Hepatocyte (in vitro differentiated cells): ENCODE results near the gene NDUFV2. TPM values are rescaled to one million over a fixed set of nuclear protein-coding genes. Genes with fewer than 3 reads are reported as not detected.
"Not testable (repeated sequence)": the region's sequence is repeated elsewhere in the genome, so short reads cannot be mapped to it uniquely, and the experiment has no call there.

Experiments used
- DNase-seq: peaks from one replicate; pipeline ENCODE4 v3.0.0-alpha.2; 2016; ENCODE audit warnings: low spot score
- H2AFZ ChIP-seq: fragments of 200-600 bp; sonication (generic); 2 replicates; pipeline ENCODE4 v1.6.0; 2016; ENCODE audit warnings: antibody characterized with exemption, mild to moderate bottlenecking
- H3K27ac ChIP-seq: fragments of 200-600 bp; sonication (generic); 2 replicates; pipeline ENCODE4 v1.5.1; 2016; ENCODE audit warnings: mild to moderate bottlenecking
- H3K27me3 ChIP-seq: fragments of 200-600 bp; sonication (generic); 2 replicates; pipeline ENCODE4 v1.6.1; 2016
- H3K36me3 ChIP-seq: fragments of 200-600 bp; sonication (generic); replicated peaks from 2 replicates; pipeline ENCODE4 v1.5.1; 2016; ENCODE audit warnings: low read depth; ENCODE audit not compliant: insufficient read depth
- H3K4me1 ChIP-seq: fragments of 200-600 bp; sonication (generic); 2 replicates; pipeline ENCODE4 v1.5.1; 2016; ENCODE audit warnings: mild to moderate bottlenecking, moderate library complexity; ENCODE audit not compliant: insufficient read depth
- H3K4me2 ChIP-seq: fragments of 200-600 bp; sonication (generic); 2 replicates; pipeline ENCODE4 v1.6.0; 2016
- H3K4me3 ChIP-seq: fragments of 200-600 bp; sonication (generic); 2 replicates; pipeline ENCODE4 v1.5.1; 2016; ENCODE audit warnings: mild to moderate bottlenecking
- H3K79me2 ChIP-seq: fragments of 200-600 bp; sonication (generic); 2 replicates; pipeline ENCODE4 v1.6.0; 2017; ENCODE audit warnings: mild to moderate bottlenecking
- H3K9me2 ChIP-seq: fragments of 200-600 bp; sonication (generic); replicated peaks from 2 replicates; pipeline ENCODE4 v1.6.0; 2017; ENCODE audit warnings: mild to moderate bottlenecking; ENCODE audit not compliant: insufficient read depth
- H3K9me3 ChIP-seq: fragments of 200-600 bp; sonication (generic); 2 replicates; pipeline ENCODE4 v1.5.1; 2016; ENCODE audit warnings: low read depth, mild to moderate bottlenecking
- H4K20me1 ChIP-seq: fragments of 200-600 bp; sonication (generic); 2 replicates; pipeline ENCODE4 v1.6.0; 2016; ENCODE audit warnings: mild to moderate bottlenecking; ENCODE audit not compliant: insufficient read depth, poor library complexity, severe bottlenecking
- CTCF ChIP-seq: fragments of 200-600 bp; sonication (generic); IDR thresholded peaks from 2 replicates; pipeline ENCODE4 v1.5.1; 2016; ENCODE audit warnings: antibody characterized with exemption, mild to moderate bottlenecking; ENCODE audit not compliant: poor library complexity
- EZH2 ChIP-seq: fragments of 200-600 bp; sonication (generic); IDR thresholded peaks from 2 replicates; pipeline ENCODE4 v1.6.1; 2016; ENCODE audit warnings: antibody characterized with exemption, mild to moderate bottlenecking, borderline replicate concordance
- EZH2phosphoT487 ChIP-seq: fragments of 200-600 bp; sonication (generic); IDR thresholded peaks from one replicate; pipeline ENCODE4 v1.6.1; 2018; ENCODE audit warnings: antibody characterized with exemption, mild to moderate bottlenecking, low read depth, moderate library complexity; ENCODE audit not compliant: unreplicated experiment, severe bottlenecking
- WGBS: methylation state at CpG from one replicate; pipeline ENCODE4 v1.1.6; 2016; ENCODE audit warnings: low lambda C conversion rate; ENCODE audit errors: missing lambda C conversion rate; 5-methylcytosine and 5-hydroxymethylcytosine counted together
- polyA plus RNA-seq: library from polyadenylated mRNA; unstranded; fragments of >200 nt; fragmentation: Nextera tagmentation; extraction: Ambion mirVana; gene quantifications from 2 replicates; pipeline ENCODE4 v1.2.1, GENCODE V29; 2016
- total RNA-seq: library from RNA; depleted of rRNA; stranded (reverse); fragments of >200 nt; gene quantifications from 2 replicates; pipeline ENCODE4 v1.2.3, GENCODE V29; 2014

NDUFV2 gene
- total and polyA plus RNA-seq, 2 experiments from 2014 or later, result 178 to 238 TPM

- no peaks in the 10 kb centered on the region for H3K79me2 ChIP-seq
- H2AFZ ChIP-seq, result no peak overlapping the region
- DNase-seq, result no peak
- 39% methylated on average over 2 of the region's 2 CpGs for WGBS
- no peak overlapping the region for H3K4me3 ChIP-seq
- no peaks in the 10 kb centered on the region for H3K9me2 ChIP-seq
- no peak overlapping the region for H3K27ac ChIP-seq
- TF ChIP-seq EZH2 (no peak), EZH2phosphoT487 (no peak), CTCF (no peak)
- H3K4me1 ChIP-seq, result no peaks in the 10 kb centered on the region
- no peaks in the 10 kb centered on the region for H3K36me3 ChIP-seq
- H3K9me3 ChIP-seq, result no peaks in the 10 kb centered on the region
- no peaks in the 10 kb centered on the region for H4K20me1 ChIP-seq
- no peak overlapping the region for H3K4me2 ChIP-seq
- H3K27me3 ChIP-seq, result no peaks in the 10 kb centered on the region
Measured at GRCh38 chr18:9086015-9086414, 16.5 kb upstream of the NDUFV2 start.

DNA sequence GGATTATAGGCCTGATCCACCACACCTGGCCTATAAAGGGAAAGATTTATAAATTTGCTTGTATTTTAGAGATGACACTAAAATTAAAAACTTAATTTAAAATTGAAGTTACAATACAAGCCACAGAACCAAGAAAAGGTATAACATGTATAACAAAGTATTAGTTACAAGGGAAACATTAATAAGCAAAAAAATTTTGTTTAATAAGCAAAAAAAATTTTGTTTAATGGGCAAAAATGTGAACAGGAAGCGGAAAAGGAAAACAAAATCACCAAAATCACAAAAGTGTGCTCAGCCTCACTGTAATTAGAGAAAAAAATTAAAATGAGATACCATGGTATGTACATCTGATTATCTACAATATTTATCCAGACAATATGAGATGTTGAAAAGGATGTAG, 15.9 kb upstream of the NDUFV2 start:
- no peak overlapping the region for H2AFZ ChIP-seq
- H3K4me3 ChIP-seq, result no peak overlapping the region
- no peaks in the 10 kb centered on the region for H3K36me3 ChIP-seq
- no peak overlapping the region for H3K27ac ChIP-seq
- H3K27me3 ChIP-seq, result no peaks in the 10 kb centered on the region
- no peaks in the 10 kb centered on the region for H3K79me2 ChIP-seq
- H4K20me1 ChIP-seq, result no peaks in the 10 kb centered on the region
- H3K9me3 ChIP-seq, result no peaks in the 10 kb centered on the region
- no peaks in the 10 kb centered on the region for H3K4me1 ChIP-seq
- WGBS, result 93% methylated on average over 1 of the region's 1 CpG
- TF ChIP-seq EZH2, result no peak
- no peak for TF ChIP-seq CTCF
- TF ChIP-seq EZH2phosphoT487, result no peak
- no peaks in the 10 kb centered on the region for H3K9me2 ChIP-seq
- no peak for DNase-seq
- no peak overlapping the region for H3K4me2 ChIP-seq

DNA sequence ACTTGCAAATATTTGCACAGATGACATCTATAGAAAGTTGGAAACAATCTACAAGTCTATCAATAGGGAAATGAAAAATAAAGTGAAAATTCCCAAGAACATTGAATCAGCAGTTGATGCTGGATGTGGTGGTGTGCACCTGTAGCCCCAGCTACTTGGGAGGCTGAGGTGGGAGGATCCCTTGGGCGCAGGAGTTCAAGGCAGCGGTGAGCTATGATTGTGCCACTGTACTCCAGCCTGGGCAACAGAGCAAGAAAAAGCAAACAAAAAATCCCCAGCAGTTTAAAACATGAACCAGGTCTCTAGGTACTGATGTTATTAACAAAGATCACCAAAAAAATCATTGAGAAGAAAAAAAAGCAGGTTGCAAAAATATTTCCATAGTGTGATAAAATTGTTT, 15.4 kb upstream of the NDUFV2 start:
- H3K9me3 ChIP-seq, result no peaks in the 10 kb centered on the region
- H3K79me2 ChIP-seq, result no peaks in the 10 kb centered on the region
- H3K4me2 ChIP-seq, result no peak overlapping the region
- H3K27me3 ChIP-seq, result no peaks in the 10 kb centered on the region
- H4K20me1 ChIP-seq, result no peaks in the 10 kb centered on the region
- no peaks in the 10 kb centered on the region for H3K36me3 ChIP-seq
- TF ChIP-seq EZH2phosphoT487 (no peak), CTCF (no peak), EZH2 (no peak)
- H2AFZ ChIP-seq, result no peak overlapping the region
- DNase-seq, result no peak
- no peaks in the 10 kb centered on the region for H3K4me1 ChIP-seq
- H3K9me2 ChIP-seq, result no peaks in the 10 kb centered on the region
- H3K4me3 ChIP-seq, result no peak overlapping the region
- 94% methylated on average over 2 of the region's 2 CpGs for WGBS
- H3K27ac ChIP-seq, result no peak overlapping the region

DNA sequence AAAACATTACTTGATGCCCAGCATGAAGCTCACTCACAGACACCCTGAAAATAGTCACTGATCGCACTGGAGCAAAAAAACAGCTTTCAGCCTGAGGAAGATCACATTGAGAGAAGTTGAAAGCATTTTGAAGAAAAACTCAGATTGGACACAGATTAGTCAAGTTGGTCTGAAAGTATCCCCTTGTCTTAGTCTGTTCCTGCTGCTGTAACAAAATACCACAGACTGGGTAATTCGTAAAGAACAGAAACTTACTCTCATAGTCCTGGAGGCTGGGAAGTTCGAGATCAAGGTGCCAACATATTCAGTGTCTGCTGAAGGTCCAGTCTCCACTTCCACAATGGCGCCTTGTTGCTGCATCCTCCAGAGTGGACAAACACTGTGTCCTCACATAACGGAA, 14.2 kb upstream of the NDUFV2 start:
- H3K9me3 ChIP-seq, result no peaks in the 10 kb centered on the region
- H3K27ac ChIP-seq, result no peak overlapping the region
- H2AFZ ChIP-seq, result no peak overlapping the region
- no peak overlapping the region for H3K4me2 ChIP-seq
- H3K79me2 ChIP-seq, result no peaks in the 10 kb centered on the region
- H3K9me2 ChIP-seq, result no peaks in the 10 kb centered on the region
- no peaks in the 10 kb centered on the region for H4K20me1 ChIP-seq
- 95% methylated on average over 5 of the region's 5 CpGs for WGBS
- DNase-seq, result no peak
- H3K4me1 ChIP-seq, result no peaks in the 10 kb centered on the region
- no peak overlapping the region for H3K4me3 ChIP-seq
- H3K27me3 ChIP-seq, result no peaks in the 10 kb centered on the region
- TF ChIP-seq EZH2phosphoT487 (no peak), EZH2 (no peak)
- no peaks in the 10 kb centered on the region for H3K36me3 ChIP-seq

DNA sequence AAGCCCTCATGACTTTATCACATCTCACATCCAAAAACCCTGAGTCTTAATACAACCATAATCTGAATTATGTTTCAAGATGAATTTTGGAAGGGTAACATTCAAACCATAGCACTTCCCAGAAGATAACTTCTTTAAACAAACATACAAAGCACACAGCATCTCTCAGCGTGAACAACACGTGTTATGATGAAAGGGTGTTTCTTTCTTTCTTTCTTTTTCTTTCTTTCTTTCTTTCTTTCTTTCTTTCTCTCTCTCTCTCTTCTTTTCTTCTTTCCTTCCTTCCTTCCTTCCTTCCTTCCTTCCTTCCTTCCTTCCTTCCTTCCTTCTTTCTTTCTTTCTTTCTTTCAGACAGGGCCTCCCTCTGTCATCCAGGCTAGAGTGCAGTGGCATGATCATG, 13.8 kb upstream of the NDUFV2 start:
- not testable (repeated sequence) for DNase-seq, H4K20me1 ChIP-seq, H3K4me1 ChIP-seq, H3K9me2 ChIP-seq, H3K36me3 ChIP-seq, H3K9me3 ChIP-seq, H2AFZ ChIP-seq, H3K27ac ChIP-seq, H3K79me2 ChIP-seq, H3K4me3 ChIP-seq, H3K4me2 ChIP-seq, H3K27me3 ChIP-seq
- 94% methylated on average over 2 of the region's 2 CpGs for WGBS
